ENCODE measurements around the gene ANGPTL2.

ANGPTL2 gene

GRCh38 chr9:127107171-127107928 is 15.1 kb downstream of the ANGPTL2 start:
- H3K18ac ChIP-seq (ENCODE audit: low read length) = no peak overlapping the region
- no peaks in the 10 kb centered on the region for H3K27me3 ChIP-seq (ENCODE audit: insufficient read depth, low read length)
- no peak for DNase-seq
- no peaks in the 10 kb centered on the region for H3K79me2 ChIP-seq (ENCODE audit: control insufficient read depth, insufficient read depth, low read length, poor library complexity)
- H3K14ac ChIP-seq (ENCODE audit: low read length) = no peak overlapping the region
- no peak overlapping the region for H3K4ac ChIP-seq (ENCODE audit: low read depth, low read length)
- H3K9ac ChIP-seq (ENCODE audit: low read length) = no peak overlapping the region
- H3K4me3 ChIP-seq (ENCODE audit: low read depth, low read length) = no peak overlapping the region
- no peaks in the 10 kb centered on the region for H3K9me3 ChIP-seq (ENCODE audit: insufficient read depth, low read depth, low read length)
- H2BK120ac ChIP-seq (ENCODE audit: insufficient read depth, low read length, poor library complexity) = no peak overlapping the region
- no peak overlapping the region for H3K23ac ChIP-seq (ENCODE audit: low read length)
- no peak overlapping the region for H2BK12ac ChIP-seq (ENCODE audit: low read length)
- WGBS (ENCODE audit: extremely low coverage, insufficient coverage, insufficient read length) = no CpG with 5 or more reads among the region's 11 CpGs
- no peak overlapping the region for H2AK5ac ChIP-seq (ENCODE audit: low read length)
- H2BK5ac ChIP-seq (ENCODE audit: low read depth, low read length, poor library complexity) = no peak overlapping the region
- peaks cover 6 to 13% of the 10 kb centered on the region in 2 experiments for H3K4me1 ChIP-seq (ENCODE audit: control insufficient read depth in 1 of 2, insufficient read depth in 2 of 2, low read length in 2 of 2)
- H3K4me2 ChIP-seq (ENCODE audit: low read length) = no peak overlapping the region
- no peak overlapping the region for H3K27ac ChIP-seq (ENCODE audit: low read depth, low read length)
- H3K36me3 ChIP-seq (ENCODE audit: control insufficient read depth in 1 of 2, insufficient read depth in 2 of 2, low read length in 2 of 2) = no peaks in the 10 kb centered on the region
- H4K8ac ChIP-seq (ENCODE audit: low read depth, low read length) = no peak overlapping the region
- H4K12ac ChIP-seq (ENCODE audit: low read depth, low read length) = no peak overlapping the region
- no peak overlapping the region for H4K91ac ChIP-seq (ENCODE audit: low read depth, low read length)
- H3K79me1 ChIP-seq (ENCODE audit: low read length) = no peaks in the 10 kb centered on the region
- H2AFZ ChIP-seq (ENCODE audit: insufficient read depth, low read length, poor library complexity) = no peak overlapping the region

GRCh38 chr9:127106466-127106855 is 16.0 kb downstream of the ANGPTL2 start:
- Histone ChIP-seq H3K27ac (ENCODE audit: low read depth, low read length) (no peak overlapping the region), H3K14ac (ENCODE audit: low read length) (no peak overlapping the region), H3K79me1 (ENCODE audit: low read length) (no peaks in the 10 kb centered on the region), H2BK5ac (ENCODE audit: low read depth, low read length, poor library complexity) (no peak overlapping the region), H4K12ac (ENCODE audit: low read depth, low read length) (no peak overlapping the region), H3K23ac (ENCODE audit: low read length) (no peak overlapping the region), H3K9ac (ENCODE audit: low read length) (no peak overlapping the region), H3K36me3 (ENCODE audit: control insufficient read depth in 1 of 2, insufficient read depth in 2 of 2, low read length in 2 of 2) (no peaks in the 10 kb centered on the region), H3K4ac (ENCODE audit: low read depth, low read length) (no peak overlapping the region), H3K9me3 (ENCODE audit: insufficient read depth, low read depth, low read length) (no peaks in the 10 kb centered on the region), H3K4me1 (ENCODE audit: control insufficient read depth in 1 of 2, insufficient read depth in 2 of 2, low read length in 2 of 2) (peaks cover 6 to 13% of the 10 kb centered on the region in 2 experiments), H4K91ac (ENCODE audit: low read depth, low read length) (no peak overlapping the region), H2BK120ac (ENCODE audit: insufficient read depth, low read length, poor library complexity) (no peak overlapping the region), H3K4me3 (ENCODE audit: low read depth, low read length) (no peak overlapping the region), H3K79me2 (ENCODE audit: control insufficient read depth, insufficient read depth, low read length, poor library complexity) (no peaks in the 10 kb centered on the region), H2AFZ (ENCODE audit: insufficient read depth, low read length, poor library complexity) (no peak overlapping the region), H2AK5ac (ENCODE audit: low read length) (no peak overlapping the region), H3K18ac (ENCODE audit: low read length) (no peak overlapping the region), H3K4me2 (ENCODE audit: low read length) (no peak overlapping the region), H3K27me3 (ENCODE audit: insufficient read depth, low read length) (no peaks in the 10 kb centered on the region), H2BK12ac (ENCODE audit: low read length) (no peak overlapping the region), H4K8ac (ENCODE audit: low read depth, low read length) (no peak overlapping the region)
- DNase-seq = no peak
- WGBS (ENCODE audit: extremely low coverage, insufficient coverage, insufficient read length) = no CpG with 5 or more reads among the region's 4 CpGs

- no peaks in the 10 kb centered on the region for H3K27me3 ChIP-seq (ENCODE audit: insufficient read depth, low read length)
- no peak overlapping the region for H3K4ac ChIP-seq (ENCODE audit: low read depth, low read length)
- no peak overlapping the region for H2AFZ ChIP-seq (ENCODE audit: insufficient read depth, low read length, poor library complexity)
- H4K8ac ChIP-seq (ENCODE audit: low read depth, low read length) = no peak overlapping the region
- H2BK120ac ChIP-seq (ENCODE audit: insufficient read depth, low read length, poor library complexity) = no peak overlapping the region
- no peak overlapping the region for H3K18ac ChIP-seq (ENCODE audit: low read length)
- DNase-seq = peak; percentile 9 to 48
- H2AK5ac ChIP-seq (ENCODE audit: low read length) = no peak overlapping the region
- no peaks in the 10 kb centered on the region for H3K79me2 ChIP-seq (ENCODE audit: control insufficient read depth, insufficient read depth, low read length, poor library complexity)
- no peak overlapping the region for H4K12ac ChIP-seq (ENCODE audit: low read depth, low read length)
- H3K79me1 ChIP-seq (ENCODE audit: low read length) = no peaks in the 10 kb centered on the region
- no peak overlapping the region for H3K23ac ChIP-seq (ENCODE audit: low read length)
- no peak overlapping the region for H3K27ac ChIP-seq (ENCODE audit: low read depth, low read length)
- no peak overlapping the region for H3K4me2 ChIP-seq (ENCODE audit: low read length)
- H3K9ac ChIP-seq (ENCODE audit: low read length) = no peak overlapping the region
- H3K4me1 ChIP-seq (ENCODE audit: control insufficient read depth in 1 of 2, insufficient read depth in 2 of 2, low read length in 2 of 2) = peaks cover 6 to 13% of the 10 kb centered on the region in 2 experiments
- H3K36me3 ChIP-seq (ENCODE audit: control insufficient read depth in 1 of 2, insufficient read depth in 2 of 2, low read length in 2 of 2) = no peaks in the 10 kb centered on the region
- no peak overlapping the region for H3K4me3 ChIP-seq (ENCODE audit: low read depth, low read length)
- WGBS (ENCODE audit: extremely low coverage, insufficient coverage, insufficient read length) = no CpG with 5 or more reads among the region's 7 CpGs
- H2BK12ac ChIP-seq (ENCODE audit: low read length) = no peak overlapping the region
- H2BK5ac ChIP-seq (ENCODE audit: low read depth, low read length, poor library complexity) = no peak overlapping the region
- no peak overlapping the region for H3K14ac ChIP-seq (ENCODE audit: low read length)
- H4K91ac ChIP-seq (ENCODE audit: low read depth, low read length) = no peak overlapping the region
- no peaks in the 10 kb centered on the region for H3K9me3 ChIP-seq (ENCODE audit: insufficient read depth, low read depth, low read length)
Measured at GRCh38 chr9:127105805-127106465, 16.5 kb downstream of the ANGPTL2 start.

- no peak overlapping the region for H3K27ac ChIP-seq (ENCODE audit: low read depth, low read length)
- no peak overlapping the region for H4K8ac ChIP-seq (ENCODE audit: low read depth, low read length)
- no peak overlapping the region for H3K4ac ChIP-seq (ENCODE audit: low read depth, low read length)
- no CpG with 5 or more reads among the region's 7 CpGs for WGBS (ENCODE audit: extremely low coverage, insufficient coverage, insufficient read length)
- H3K4me3 ChIP-seq (ENCODE audit: low read depth, low read length) = no peak overlapping the region
- H4K12ac ChIP-seq (ENCODE audit: low read depth, low read length) = no peak overlapping the region
- no peak overlapping the region for H3K9ac ChIP-seq (ENCODE audit: low read length)
- no peak overlapping the region for H3K18ac ChIP-seq (ENCODE audit: low read length)
- no peak overlapping the region for H2BK120ac ChIP-seq (ENCODE audit: insufficient read depth, low read length, poor library complexity)
- no peak overlapping the region for H2BK5ac ChIP-seq (ENCODE audit: low read depth, low read length, poor library complexity)
- H3K36me3 ChIP-seq (ENCODE audit: control insufficient read depth in 1 of 2, insufficient read depth in 2 of 2, low read length in 2 of 2) = no peaks in the 10 kb centered on the region
- H2AFZ ChIP-seq (ENCODE audit: insufficient read depth, low read length, poor library complexity) = no peak overlapping the region
- H3K4me1 ChIP-seq (ENCODE audit: control insufficient read depth in 1 of 2, insufficient read depth in 2 of 2, low read length in 2 of 2) = peaks cover 6 to 15% of the 10 kb centered on the region in 2 experiments
- H4K91ac ChIP-seq (ENCODE audit: low read depth, low read length) = no peak overlapping the region
- no peak overlapping the region for H3K14ac ChIP-seq (ENCODE audit: low read length)
- H2BK12ac ChIP-seq (ENCODE audit: low read length) = no peak overlapping the region
- DNase-seq = peak; percentile 39 to 77
- H3K4me2 ChIP-seq (ENCODE audit: low read length) = no peak overlapping the region
- no peaks in the 10 kb centered on the region for H3K79me1 ChIP-seq (ENCODE audit: low read length)
- no peaks in the 10 kb centered on the region for H3K27me3 ChIP-seq (ENCODE audit: insufficient read depth, low read length)
- H3K23ac ChIP-seq (ENCODE audit: low read length) = no peak overlapping the region
- peak overlapping the region; percentile 40 for H2AK5ac ChIP-seq (ENCODE audit: low read length)
- H3K79me2 ChIP-seq (ENCODE audit: control insufficient read depth, insufficient read depth, low read length, poor library complexity) = no peaks in the 10 kb centered on the region
- no peaks in the 10 kb centered on the region for H3K9me3 ChIP-seq (ENCODE audit: insufficient read depth, low read depth, low read length)
Measured at GRCh38 chr9:127104581-127105311, 17.7 kb downstream of the ANGPTL2 start.

Measured in trophoblast cell (in vitro differentiated cells and primary cell).